ENCODE measurements around the gene GMDS. TPM values are rescaled to one million over a fixed set of nuclear protein-coding genes. Genes with fewer than 3 reads are reported as not detected.

Gene GMDS
- total and polyA plus RNA-seq, 2 donors, result 19.9 to 28.4 TPM

- Histone ChIP-seq H3K4me1 (ENCODE audit: control insufficient read depth in 2 of 2, insufficient read depth in 2 of 2, low read length in 2 of 2) (peaks cover 0 to 3% of the 10 kb centered on the region in 2 donors), H3K9me3 (ENCODE audit: control insufficient read depth in 2 of 2, insufficient read depth in 1 of 2, low read length in 1 of 2) (no peaks in the 10 kb centered on the region), H3K36me3 (ENCODE audit: control insufficient read depth in 2 of 2, insufficient read depth in 2 of 2, low read length in 1 of 2) (no peaks in the 10 kb centered on the region), H3K4me3 (ENCODE audit: low read length in 2 of 2) (no peak overlapping the region), H3K27me3 (ENCODE audit: control insufficient read depth in 2 of 2, insufficient read depth in 1 of 2, low read length in 1 of 2) (no peaks in the 10 kb centered on the region), H3K27ac (ENCODE audit: low read depth in 1 of 2, low read length in 1 of 2) (no peak overlapping the region)
- DNase-seq (ENCODE audit: low read depth in 6 of 9, low spot score in 9 of 9), result no peak
- 94% methylated on average over 2 of the region's 2 CpGs for WGBS
Measured at GRCh38 chr6:2132416-2132815, 113.0 kb downstream of the GMDS start.

GRCh38 chr6:2129182-2129621, 116.2 kb downstream of the GMDS start:
- peaks cover 0 to 4% of the 10 kb centered on the region in 2 donors for H3K4me1 ChIP-seq (ENCODE audit: control insufficient read depth in 2 of 2, insufficient read depth in 2 of 2, low read length in 2 of 2)
- WGBS, result 36% methylated on average over 7 of the region's 7 CpGs
- H3K36me3 ChIP-seq (ENCODE audit: control insufficient read depth in 2 of 2, insufficient read depth in 2 of 2, low read length in 1 of 2), result no peaks in the 10 kb centered on the region
- H3K4me3 ChIP-seq (ENCODE audit: low read length in 2 of 2), result no peak overlapping the region
- no peak for DNase-seq (ENCODE audit: low read depth in 6 of 9, low spot score in 9 of 9)
- H3K9me3 ChIP-seq (ENCODE audit: control insufficient read depth in 2 of 2, insufficient read depth in 1 of 2, low read length in 1 of 2), result no peaks in the 10 kb centered on the region
- no peak overlapping the region for H3K27ac ChIP-seq (ENCODE audit: low read depth in 1 of 2, low read length in 1 of 2)
- H3K27me3 ChIP-seq (ENCODE audit: control insufficient read depth in 2 of 2, insufficient read depth in 1 of 2, low read length in 1 of 2), result no peaks in the 10 kb centered on the region

GRCh38 chr6:2127484-2127911, 117.9 kb downstream of the GMDS start:
- H3K4me3 ChIP-seq (ENCODE audit: low read length in 2 of 2), result no peak overlapping the region

GRCh38 chr6:2126351-2126750, 119.1 kb downstream of the GMDS start:
- H3K27ac ChIP-seq (ENCODE audit: low read depth in 1 of 2, low read length in 1 of 2), result no peak overlapping the region
- no peaks in the 10 kb centered on the region for H3K27me3 ChIP-seq (ENCODE audit: control insufficient read depth in 2 of 2, insufficient read depth in 1 of 2, low read length in 1 of 2)
- H3K4me1 ChIP-seq (ENCODE audit: control insufficient read depth in 2 of 2, insufficient read depth in 2 of 2, low read length in 2 of 2), result peaks cover 0 to 4% of the 10 kb centered on the region in 2 donors
- 82% methylated on average over 7 of the region's 7 CpGs for WGBS
- H3K4me3 ChIP-seq (ENCODE audit: low read length in 2 of 2), result no peak overlapping the region
- no peak for DNase-seq (ENCODE audit: low read depth in 6 of 9, low spot score in 9 of 9)
- H3K36me3 ChIP-seq (ENCODE audit: control insufficient read depth in 2 of 2, insufficient read depth in 2 of 2, low read length in 1 of 2), result no peaks in the 10 kb centered on the region
- no peaks in the 10 kb centered on the region for H3K9me3 ChIP-seq (ENCODE audit: control insufficient read depth in 2 of 2, insufficient read depth in 1 of 2, low read length in 1 of 2)

More at GRCh38 chr6:2127484-2127911, 117.9 kb downstream of the GMDS start:
- peak overlapping the region in 1 of 2 donors; percentile 16 for H3K27ac ChIP-seq (ENCODE audit: low read depth in 1 of 2, low read length in 1 of 2)
- 34% methylated on average over 12 of the region's 12 CpGs for WGBS
- no peaks in the 10 kb centered on the region for H3K9me3 ChIP-seq (ENCODE audit: control insufficient read depth in 2 of 2, insufficient read depth in 1 of 2, low read length in 1 of 2)
- H3K36me3 ChIP-seq (ENCODE audit: control insufficient read depth in 2 of 2, insufficient read depth in 2 of 2, low read length in 1 of 2), result no peaks in the 10 kb centered on the region
- DNase-seq (ENCODE audit: low read depth in 6 of 9, low spot score in 9 of 9), result peak in 6 of 9 donors; percentile 3 to 47 (median 12)
- H3K27me3 ChIP-seq (ENCODE audit: control insufficient read depth in 2 of 2, insufficient read depth in 1 of 2, low read length in 1 of 2), result no peaks in the 10 kb centered on the region
- H3K4me1 ChIP-seq (ENCODE audit: control insufficient read depth in 2 of 2, insufficient read depth in 2 of 2, low read length in 2 of 2), result peaks cover 0 to 4% of the 10 kb centered on the region in 2 donors

GRCh38 chr6:2125158-2125557, 120.2 kb downstream of the GMDS start:
- H3K27ac ChIP-seq (ENCODE audit: low read depth in 1 of 2, low read length in 1 of 2), result no peak overlapping the region
- no peaks in the 10 kb centered on the region for H3K36me3 ChIP-seq (ENCODE audit: control insufficient read depth in 2 of 2, insufficient read depth in 2 of 2, low read length in 1 of 2)
- H3K4me1 ChIP-seq (ENCODE audit: control insufficient read depth in 2 of 2, insufficient read depth in 2 of 2, low read length in 2 of 2), result peaks cover 0 to 4% of the 10 kb centered on the region in 2 donors
- WGBS, result 97% methylated on average over 3 of the region's 3 CpGs
- no peaks in the 10 kb centered on the region for H3K9me3 ChIP-seq (ENCODE audit: control insufficient read depth in 2 of 2, insufficient read depth in 1 of 2, low read length in 1 of 2)
- H3K4me3 ChIP-seq (ENCODE audit: low read length in 2 of 2), result no peak overlapping the region
- H3K27me3 ChIP-seq (ENCODE audit: control insufficient read depth in 2 of 2, insufficient read depth in 1 of 2, low read length in 1 of 2), result no peaks in the 10 kb centered on the region
- no peak for DNase-seq (ENCODE audit: low read depth in 6 of 9, low spot score in 9 of 9)

GRCh38 chr6:2124260-2124709, 121.1 kb downstream of the GMDS start:
- peaks cover 0 to 4% of the 10 kb centered on the region in 2 donors for H3K4me1 ChIP-seq (ENCODE audit: control insufficient read depth in 2 of 2, insufficient read depth in 2 of 2, low read length in 2 of 2)
- H3K4me3 ChIP-seq (ENCODE audit: low read length in 2 of 2), result no peak overlapping the region
- H3K27ac ChIP-seq (ENCODE audit: low read depth in 1 of 2, low read length in 1 of 2), result no peak overlapping the region
- no peaks in the 10 kb centered on the region for H3K9me3 ChIP-seq (ENCODE audit: control insufficient read depth in 2 of 2, insufficient read depth in 1 of 2, low read length in 1 of 2)
- H3K36me3 ChIP-seq (ENCODE audit: control insufficient read depth in 2 of 2, insufficient read depth in 2 of 2, low read length in 1 of 2), result no peaks in the 10 kb centered on the region
- 70% methylated on average over 11 of the region's 11 CpGs for WGBS
- H3K27me3 ChIP-seq (ENCODE audit: control insufficient read depth in 2 of 2, insufficient read depth in 1 of 2, low read length in 1 of 2), result no peaks in the 10 kb centered on the region
- no peak for DNase-seq (ENCODE audit: low read depth in 6 of 9, low spot score in 9 of 9)

- no peaks in the 10 kb centered on the region for H3K4me1 ChIP-seq (ENCODE audit: control insufficient read depth in 2 of 2, insufficient read depth in 2 of 2, low read length in 2 of 2)
- H3K36me3 ChIP-seq (ENCODE audit: control insufficient read depth in 2 of 2, insufficient read depth in 2 of 2, low read length in 1 of 2), result no peaks in the 10 kb centered on the region
- DNase-seq (ENCODE audit: low read depth in 6 of 9, low spot score in 9 of 9), result no peak
- H3K27ac ChIP-seq (ENCODE audit: low read depth in 1 of 2, low read length in 1 of 2), result no peak overlapping the region
- WGBS, result 99% methylated on average over 3 of the region's 3 CpGs
- H3K9me3 ChIP-seq (ENCODE audit: control insufficient read depth in 2 of 2, insufficient read depth in 1 of 2, low read length in 1 of 2), result no peaks in the 10 kb centered on the region
- no peaks in the 10 kb centered on the region for H3K27me3 ChIP-seq (ENCODE audit: control insufficient read depth in 2 of 2, insufficient read depth in 1 of 2, low read length in 1 of 2)
- no peak overlapping the region for H3K4me3 ChIP-seq (ENCODE audit: low read length in 2 of 2)
Measured at GRCh38 chr6:2120912-2121311, 124.5 kb downstream of the GMDS start.

- no peak for DNase-seq (ENCODE audit: low read depth in 6 of 9, low spot score in 9 of 9)
- Histone ChIP-seq H3K4me3 (ENCODE audit: low read length in 2 of 2) (no peak overlapping the region), H3K4me1 (ENCODE audit: control insufficient read depth in 2 of 2, insufficient read depth in 2 of 2, low read length in 2 of 2) (no peaks in the 10 kb centered on the region), H3K27me3 (ENCODE audit: control insufficient read depth in 2 of 2, insufficient read depth in 1 of 2, low read length in 1 of 2) (no peaks in the 10 kb centered on the region), H3K27ac (ENCODE audit: low read depth in 1 of 2, low read length in 1 of 2) (no peak overlapping the region), H3K9me3 (ENCODE audit: control insufficient read depth in 2 of 2, insufficient read depth in 1 of 2, low read length in 1 of 2) (no peaks in the 10 kb centered on the region), H3K36me3 (ENCODE audit: control insufficient read depth in 2 of 2, insufficient read depth in 2 of 2, low read length in 1 of 2) (no peaks in the 10 kb centered on the region)
- 95% methylated on average over 1 of the region's 1 CpG for WGBS
Measured at GRCh38 chr6:2119275-2119674, 126.1 kb downstream of the GMDS start.

GRCh38 chr6:2118136-2118535, 127.3 kb downstream of the GMDS start:
- no peak overlapping the region for H3K4me3 ChIP-seq (ENCODE audit: low read length in 2 of 2)
- H3K27me3 ChIP-seq (ENCODE audit: control insufficient read depth in 2 of 2, insufficient read depth in 1 of 2, low read length in 1 of 2), result no peaks in the 10 kb centered on the region
- no peaks in the 10 kb centered on the region for H3K36me3 ChIP-seq (ENCODE audit: control insufficient read depth in 2 of 2, insufficient read depth in 2 of 2, low read length in 1 of 2)
- 85% methylated on average over 1 of the region's 1 CpG for WGBS
- no peaks in the 10 kb centered on the region for H3K4me1 ChIP-seq (ENCODE audit: control insufficient read depth in 2 of 2, insufficient read depth in 2 of 2, low read length in 2 of 2)
- H3K9me3 ChIP-seq (ENCODE audit: control insufficient read depth in 2 of 2, insufficient read depth in 1 of 2, low read length in 1 of 2), result no peaks in the 10 kb centered on the region
- H3K27ac ChIP-seq (ENCODE audit: low read depth in 1 of 2, low read length in 1 of 2), result no peak overlapping the region
- no peak for DNase-seq (ENCODE audit: low read depth in 6 of 9, low spot score in 9 of 9)
